ENCODE results near the gene NDUFS1.

- no peak for TF ChIP-seq CBX8 (IDR thresholded peaks at IDR 0.05; ENCODE audit: borderline replicate concordance, low read depth, low read length)
- TF ChIP-seq HDAC2 (IDR thresholded peaks at IDR 0.05; ENCODE audit: borderline replicate concordance in 1 of 2, low read depth in 2 of 2, low read length in 2 of 2), result no peak
- TF ChIP-seq CTCF (IDR thresholded peaks at IDR 0.05; ENCODE audit: control extremely low read depth in 1 of 3, insufficient read depth in 1 of 3, low read depth in 1 of 3, low read length in 3 of 3), result no peak
- TF ChIP-seq ATF3 (IDR thresholded peaks at IDR 0.05; ENCODE audit: insufficient read depth, low read depth, low read length), result no peak
- no peak for TF ChIP-seq SP1 (IDR thresholded peaks at IDR 0.05; ENCODE audit: low read depth, low read length)
- TF ChIP-seq BACH1 (IDR thresholded peaks at IDR 0.05; ENCODE audit: low read length), result no peak
- TF ChIP-seq SUZ12 (IDR thresholded peaks at IDR 0.05; ENCODE audit: low read length), result no peak
Observed at GRCh38 chr2:206160125-206160806, 1.0 kb upstream of the NDUFS1 start.

All from H1 (cell line).